ENCODE data around the gene MSRB2.

- TF ChIP-seq CTCF (IDR thresholded peaks at IDR 0.05 in 4 of 5, conservative IDR thresholded peaks at IDR 0.05 in 1 of 5), result no peak
- no peak for TF ChIP-seq POLR2A (IDR thresholded peaks at IDR 0.05)
Measured at GRCh38 chr10:23051278-23051677, 44.1 kb upstream of the MSRB2 start.
